Activated CD4-positive, CD25-positive, alpha-beta regulatory T cell treated with anti-CD3 and anti-CD28 coated beads, Interleukin-2, amount 50 U/mL, for 16 hours (primary cell): ENCODE data around the gene PPP1R14C.
"Not testable (repeated sequence)": the region's sequence is repeated elsewhere in the genome, so short reads cannot be mapped to it uniquely, and the experiment has no call there.

Source experiments
- DNase-seq: peaks from one replicate; pipeline ENCODE4 v3.0.0-alpha.2; 2020; ENCODE audit warnings: low read depth, low spot score

The PPP1R14C gene

GRCh38 chr6:150142670-150143515, at the start of gene PPP1R14C:
Gene PPP1R14C (plus strand): TSS chr6:150143044. CDS start chr6:150143193, 149 bp downstream.
- DNase-seq, result no peak

GRCh38 chr6:150093397-150093796, 49.4 kb upstream of the PPP1R14C start:
- no peak for DNase-seq

- DNase-seq, result no peak
These were observed 44.7 kb upstream of the PPP1R14C start for GRCh38 chr6:150098155-150098554.

- DNase-seq, result no peak
These were observed 43.3 kb upstream of the PPP1R14C start for GRCh38 chr6:150099546-150099945.

GRCh38 chr6:150099953-150100352, 42.9 kb upstream of the PPP1R14C start:
- DNase-seq, result no peak

- DNase-seq, result no peak
These were observed 42.1 kb upstream of the PPP1R14C start for GRCh38 chr6:150100745-150101144.

- no peak for DNase-seq
These were observed 40.0 kb upstream of the PPP1R14C start for GRCh38 chr6:150102750-150103270.

- DNase-seq, result no peak
These were observed 30.6 kb upstream of the PPP1R14C start for GRCh38 chr6:150112233-150112632.

- no peak for DNase-seq
These were observed 27.1 kb upstream of the PPP1R14C start for GRCh38 chr6:150115769-150116168.

GRCh38 chr6:150116200-150116800, 26.5 kb upstream of the PPP1R14C start:
- DNase-seq, result no peak

- DNase-seq, result no peak
These were observed 24.6 kb upstream of the PPP1R14C start for GRCh38 chr6:150118203-150118602.

GRCh38 chr6:150118627-150119026, 24.2 kb upstream of the PPP1R14C start:
- DNase-seq, result no peak

- DNase-seq, result no peak
These were observed 23.7 kb upstream of the PPP1R14C start for GRCh38 chr6:150119173-150119572.

- DNase-seq, result no peak
These were observed 19.2 kb upstream of the PPP1R14C start for GRCh38 chr6:150123645-150124044.

- no peak for DNase-seq
These were observed 18.6 kb upstream of the PPP1R14C start for GRCh38 chr6:150124235-150124634.

GRCh38 chr6:150126641-150127291, 16.1 kb upstream of the PPP1R14C start:
- no peak for DNase-seq

- DNase-seq, result no peak
These were observed 14.4 kb upstream of the PPP1R14C start for GRCh38 chr6:150128425-150128824.

GRCh38 chr6:150129616-150130505, 13.0 kb upstream of the PPP1R14C start:
- no peak for DNase-seq

GRCh38 chr6:150133686-150134085, 9.2 kb upstream of the PPP1R14C start:
- no peak for DNase-seq

GRCh38 chr6:150134280-150134920, 8.4 kb upstream of the PPP1R14C start:
- DNase-seq, result no peak

GRCh38 chr6:150137711-150138110, 5.1 kb upstream of the PPP1R14C start:
- not testable (repeated sequence) for DNase-seq
